Peyer's patch (tissue), 4 donors: Measurements from ENCODE around the gene MGST1. TPM values are rescaled to one million over a fixed set of nuclear protein-coding genes. Genes with fewer than 3 reads are reported as not detected.

Experiments
- DNase-seq, 3 donors: peaks; one replicate each; pipeline ENCODE4 v3.0.0-alpha.2; 2017 to 2019
- H3K27ac ChIP-seq, 4 donors: fragments of 200-600 bp; sonication (generic); one replicate each; pipeline ENCODE4 v1.5.1; 2016 to 2019
- H3K27me3 ChIP-seq, 2 donors: fragments of 200-600 bp; sonication (generic); one replicate each; pipeline ENCODE4 v1.5.1; 2019
- H3K36me3 ChIP-seq, 3 donors: fragments of 200-600 bp; sonication (generic); one replicate each; pipeline ENCODE4 v1.5.1; 2016 to 2019
- H3K4me1 ChIP-seq, 4 donors: fragments of 200-600 bp; sonication (generic); one replicate each; pipeline ENCODE4 v1.5.1; 2016 to 2019
- H3K4me3 ChIP-seq, 4 donors: fragments of 200-600 bp; sonication (generic); 1 replicate in 3 of 4; 2 replicates in 1 of 4; pipeline ENCODE4 v1.5.1; 2016 to 2019; ENCODE audit warnings: mild to moderate bottlenecking in 1 of 4
- H3K9me3 ChIP-seq, 4 donors: fragments of 200-600 bp; sonication (generic); one replicate each; pipeline ENCODE4 v1.5.1; 2016 to 2019; ENCODE audit warnings: mild to moderate bottlenecking in 1 of 4
- POLR2A ChIP-seq, 2 donors: fragments of 450-650 bp; IDR thresholded peaks; one replicate each; pipeline ENCODE4 v1.5.1; 2017; ENCODE audit warnings: antibody characterized with exemption in 2 of 2, mild to moderate bottlenecking in 2 of 2, moderate library complexity in 2 of 2
- total RNA-seq, 4 donors: library from RNA; depleted of rRNA; stranded (reverse); fragments of >200 nt; gene quantifications; one replicate each; pipeline ENCODE4 v1.1.0, GENCODE V29; 2016
- TF ChIP-seq, protein P1 (sequence below), 6 experiments: fragments of 450-650 bp in 4 of 6; fragments of 200-600 bp in 2 of 6; sonication (generic) in 1 of 6; IDR thresholded peaks; one replicate each; pipeline ENCODE4 v1.5.1; 2017 to 2019; ENCODE audit warnings: antibody characterized with exemption in 6 of 6, mild to moderate bottlenecking in 3 of 6, moderate library complexity in 1 of 6

MGST1 gene, protein sequence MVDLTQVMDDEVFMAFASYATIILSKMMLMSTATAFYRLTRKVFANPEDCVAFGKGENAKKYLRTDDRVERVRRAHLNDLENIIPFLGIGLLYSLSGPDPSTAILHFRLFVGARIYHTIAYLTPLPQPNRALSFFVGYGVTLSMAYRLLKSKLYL
- total RNA-seq = 100 to 1,000 TPM in 2 of 4 donors, 10 to 100 TPM in 2; 55.3 to 197 (median 125) TPM

DNA sequence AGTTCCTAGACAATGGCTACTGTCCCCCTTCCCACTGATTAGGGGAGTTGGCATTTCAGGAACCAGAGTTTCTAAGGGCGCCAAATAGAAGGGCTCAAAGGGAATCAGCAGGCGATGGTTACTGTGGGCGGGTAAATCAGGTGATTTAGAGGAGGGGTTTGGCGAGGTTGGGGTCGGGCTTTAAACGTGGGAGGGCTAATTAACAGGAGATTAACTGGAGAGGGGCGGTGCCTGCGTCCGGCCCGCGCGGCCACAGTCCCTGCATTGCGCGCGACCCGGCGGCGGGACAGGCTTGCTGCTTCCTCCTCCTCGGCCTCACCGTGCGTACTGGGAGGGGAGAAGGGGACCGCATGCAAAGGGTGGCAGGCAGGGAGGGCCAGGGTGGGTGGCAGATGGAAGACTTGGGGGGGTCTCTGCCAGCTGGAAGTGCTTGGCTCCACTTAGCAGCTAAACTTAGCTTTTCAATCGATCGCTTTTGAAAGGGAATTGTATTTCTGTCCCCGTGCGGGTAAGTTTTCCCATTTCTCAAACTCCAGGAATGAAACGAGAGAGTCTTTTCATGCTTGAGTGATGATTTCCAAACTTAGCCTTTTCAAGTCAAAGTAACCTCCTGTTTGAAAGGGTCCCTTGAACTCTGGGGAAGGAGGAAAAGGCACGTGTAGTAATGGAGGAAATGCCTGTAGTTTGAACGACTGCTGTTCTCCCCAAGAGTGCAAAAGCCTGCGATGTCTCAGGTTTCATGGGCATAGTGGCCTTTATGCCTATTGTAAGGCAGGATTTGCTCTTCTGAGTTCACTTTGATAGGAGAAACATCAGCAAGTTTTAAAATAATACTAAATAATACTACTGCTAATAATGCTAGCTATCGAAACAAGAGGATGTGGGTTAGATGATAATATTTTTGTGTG lies at the start of gene MGST1:
TSS of gene MGST1 (plus strand) at position 255 of the 908 bp plus-strand sequence. CDS start 6,608 bp downstream, outside the sequence.
- TF ChIP-seq POLR2A (IDR thresholded peaks at IDR 0.05) = peak; percentile 48 to 75
- TF ChIP-seq, protein P1, sequence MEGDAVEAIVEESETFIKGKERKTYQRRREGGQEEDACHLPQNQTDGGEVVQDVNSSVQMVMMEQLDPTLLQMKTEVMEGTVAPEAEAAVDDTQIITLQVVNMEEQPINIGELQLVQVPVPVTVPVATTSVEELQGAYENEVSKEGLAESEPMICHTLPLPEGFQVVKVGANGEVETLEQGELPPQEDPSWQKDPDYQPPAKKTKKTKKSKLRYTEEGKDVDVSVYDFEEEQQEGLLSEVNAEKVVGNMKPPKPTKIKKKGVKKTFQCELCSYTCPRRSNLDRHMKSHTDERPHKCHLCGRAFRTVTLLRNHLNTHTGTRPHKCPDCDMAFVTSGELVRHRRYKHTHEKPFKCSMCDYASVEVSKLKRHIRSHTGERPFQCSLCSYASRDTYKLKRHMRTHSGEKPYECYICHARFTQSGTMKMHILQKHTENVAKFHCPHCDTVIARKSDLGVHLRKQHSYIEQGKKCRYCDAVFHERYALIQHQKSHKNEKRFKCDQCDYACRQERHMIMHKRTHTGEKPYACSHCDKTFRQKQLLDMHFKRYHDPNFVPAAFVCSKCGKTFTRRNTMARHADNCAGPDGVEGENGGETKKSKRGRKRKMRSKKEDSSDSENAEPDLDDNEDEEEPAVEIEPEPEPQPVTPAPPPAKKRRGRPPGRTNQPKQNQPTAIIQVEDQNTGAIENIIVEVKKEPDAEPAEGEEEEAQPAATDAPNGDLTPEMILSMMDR (IDR thresholded peaks at IDR 0.05) = no peak
- Histone ChIP-seq H3K27me3 (no peaks in the 10 kb centered on the region), H3K4me3 (peak within 1 kb of the TSS; percentile 12 to 66 (median 41)), H3K36me3 (no peaks in the 10 kb centered on the region), H3K4me1 (peaks cover 0 to 5% (median 0%) of the 10 kb centered on the region in 4 donors), H3K9me3 (no peaks in the 10 kb centered on the region), H3K27ac (peak within 1 kb of the TSS in 3 of 4 donors; percentile 59 to 82 (median 67))
- DNase-seq = peak in 2 of 3 donors; percentile 79 to 84

DNA sequence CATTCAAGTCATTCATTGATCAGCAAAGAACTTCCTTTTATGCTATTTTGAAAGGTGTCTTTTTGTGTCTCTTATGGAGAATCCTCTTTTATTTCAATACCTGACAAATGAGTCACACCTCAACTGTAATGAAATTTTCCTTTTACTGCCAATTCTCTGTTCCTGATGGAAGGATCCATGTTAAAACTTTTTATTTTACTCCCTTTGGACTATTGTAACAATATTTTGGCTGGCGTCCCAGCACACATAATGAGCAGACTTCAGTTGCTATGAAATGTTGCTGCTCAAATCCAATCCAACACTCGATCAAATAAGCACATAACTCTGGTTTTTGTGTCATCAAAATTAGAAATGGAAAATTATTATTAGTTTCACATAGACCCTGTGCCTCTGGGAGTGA lies 48.0 kb upstream of the MGST1 start:
- Histone ChIP-seq H3K4me1 (no peaks in the 10 kb centered on the region), H3K9me3 (no peaks in the 10 kb centered on the region), H3K4me3 (no peak overlapping the region), H3K27ac (no peak overlapping the region), H3K27me3 (no peaks in the 10 kb centered on the region), H3K36me3 (no peaks in the 10 kb centered on the region)
- TF ChIP-seq, protein P1 (IDR thresholded peaks at IDR 0.05) = no peak
- TF ChIP-seq POLR2A (IDR thresholded peaks at IDR 0.05) = no peak
- DNase-seq = no peak

DNA sequence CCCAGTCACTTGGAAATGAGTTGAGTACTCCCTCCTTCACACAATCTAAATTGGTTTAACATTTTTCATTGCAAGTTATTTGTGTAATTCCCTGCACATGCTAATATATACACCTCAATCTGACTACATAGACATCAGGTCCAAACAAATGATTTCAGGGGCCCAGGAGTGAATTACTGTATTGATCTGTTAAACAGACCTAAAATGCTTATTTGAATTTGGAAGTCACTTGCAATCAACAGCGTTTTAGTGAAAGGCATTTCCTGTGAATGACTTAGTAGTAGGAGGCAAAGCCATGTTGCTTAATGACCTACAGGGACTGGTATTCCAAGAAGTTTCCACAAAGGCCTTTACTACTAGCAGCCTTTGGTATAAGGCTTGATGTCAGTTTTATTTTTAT lies 47.3 kb upstream of the MGST1 start:
- H3K27me3 ChIP-seq = no peaks in the 10 kb centered on the region
- no peak overlapping the region for H3K4me3 ChIP-seq
- TF ChIP-seq, protein P1 (IDR thresholded peaks at IDR 0.05) = no peak
- no peak overlapping the region for H3K27ac ChIP-seq
- no peaks in the 10 kb centered on the region for H3K4me1 ChIP-seq
- no peaks in the 10 kb centered on the region for H3K9me3 ChIP-seq
- DNase-seq = no peak
- no peaks in the 10 kb centered on the region for H3K36me3 ChIP-seq

DNA sequence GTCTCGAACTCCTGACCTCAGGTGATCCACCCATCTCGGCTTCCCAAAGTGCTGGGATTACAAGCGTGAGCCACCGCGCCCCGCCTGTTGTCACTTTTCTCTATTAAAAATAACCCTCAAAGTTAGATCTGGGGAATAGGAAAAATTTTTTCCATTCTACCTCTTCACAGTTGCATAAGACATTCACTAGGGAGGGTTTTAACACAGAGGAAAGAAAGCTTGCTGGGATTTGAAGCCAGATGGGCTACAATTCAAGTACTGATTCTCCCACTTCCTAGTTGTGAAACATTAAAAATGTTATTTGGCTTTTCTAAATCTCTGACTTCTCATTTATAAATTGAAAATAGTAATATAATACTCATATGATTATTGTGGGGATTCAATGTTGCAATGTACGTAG lies 46.7 kb upstream of the MGST1 start:
- H3K36me3 ChIP-seq = no peaks in the 10 kb centered on the region
- H3K4me1 ChIP-seq = no peaks in the 10 kb centered on the region
- no peak for DNase-seq
- no peaks in the 10 kb centered on the region for H3K9me3 ChIP-seq
- no peaks in the 10 kb centered on the region for H3K27me3 ChIP-seq
- TF ChIP-seq POLR2A (IDR thresholded peaks at IDR 0.05) = no peak
- TF ChIP-seq, protein P1 (IDR thresholded peaks at IDR 0.05) = no peak
- no peak overlapping the region for H3K4me3 ChIP-seq
- no peak overlapping the region for H3K27ac ChIP-seq

DNA sequence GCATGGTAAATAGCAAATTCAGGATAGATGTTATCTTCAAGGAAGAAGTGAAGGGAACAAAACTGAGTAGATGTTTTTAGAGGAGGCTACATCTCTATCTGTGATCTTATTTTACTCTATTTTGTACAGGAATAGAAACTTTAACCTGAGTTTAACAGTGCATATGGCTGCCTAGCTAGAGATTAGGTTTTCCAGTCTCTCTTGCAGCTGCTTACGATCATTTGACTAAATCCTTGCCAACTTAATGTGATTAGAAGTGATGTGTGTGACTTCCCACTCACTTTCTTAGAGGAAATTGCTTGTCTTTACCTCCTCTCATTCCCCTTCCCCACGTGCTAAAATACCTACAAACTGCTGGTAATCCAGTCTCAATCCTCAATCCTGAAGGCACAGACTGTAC lies 43.5 kb upstream of the MGST1 start:
- TF ChIP-seq, protein P1 (IDR thresholded peaks at IDR 0.05) = no peak
- TF ChIP-seq POLR2A (IDR thresholded peaks at IDR 0.05) = no peak
- Histone ChIP-seq H3K36me3 (no peaks in the 10 kb centered on the region), H3K4me3 (no peak overlapping the region), H3K27me3 (no peaks in the 10 kb centered on the region), H3K27ac (no peak overlapping the region), H3K9me3 (no peaks in the 10 kb centered on the region), H3K4me1 (no peaks in the 10 kb centered on the region)
- no peak for DNase-seq
